ENCODE data around the gene OSBPL9.

GRCh38 chr1:51724797-51725196 lies 107.9 kb downstream of the OSBPL9 start:
- TF ChIP-seq POLR2AphosphoS5 (IDR thresholded peaks at IDR 0.05; ENCODE audit: low read depth, low read length) (no peak), POLR2A (IDR thresholded peaks at IDR 0.05; ENCODE audit: low read depth, low read length) (no peak), TAF1 (IDR thresholded peaks at IDR 0.05; ENCODE audit: low read depth, low read length) (no peak), PAX5 (IDR thresholded peaks at IDR 0.05; ENCODE audit: insufficient read depth, low read length, severe bottlenecking) (no peak), SPI1 (IDR thresholded peaks at IDR 0.05; ENCODE audit: low read depth, low read length) (no peak)
